Effector memory CD8-positive, alpha-beta T cell (primary cell): Measurements from ENCODE around the gene MAT2B.
A peak's percentile ranks its signal among the peaks of the same experiment; 100 is the strongest.
"Not testable (repeated sequence)": the region's sequence is repeated elsewhere in the genome, so short reads cannot be mapped to it uniquely, and the experiment has no call there.

Experiments used
- ATAC-seq: fragments of 150-1000 bp; cut with Tn5 transposase; replicated peaks from 2 replicates; pipeline ENCODE4 v1.10.0; 2021; ENCODE audit warnings: mild to moderate bottlenecking, moderate library complexity
- DNase-seq, 3 experiments: peaks; one replicate each; pipeline ENCODE4 v3.0.0; 2021
- H3K27ac Mint-ChIP-seq, 2 donors: one replicate each; pipeline ENCODE4 v1.8.0; 2022; ENCODE audit warnings: mild to moderate bottlenecking in 2 of 2, mixed read lengths in 2 of 2, moderate library complexity in 2 of 2
- H3K27me3 Mint-ChIP-seq, 2 donors: one replicate each; pipeline ENCODE4 v1.8.0; 2022; ENCODE audit warnings: mixed read lengths in 2 of 2
- H3K36me3 Mint-ChIP-seq: one replicate; pipeline ENCODE4 v1.8.0; 2022; ENCODE audit warnings: mild to moderate bottlenecking, moderate library complexity, mixed read lengths; ENCODE audit not compliant: insufficient read depth
- H3K4me1 Mint-ChIP-seq, 2 donors: one replicate each; pipeline ENCODE4 v1.8.0; 2022; ENCODE audit warnings: low read depth in 2 of 2, mixed read lengths in 2 of 2
- H3K4me3 Mint-ChIP-seq, 2 donors: one replicate each; pipeline ENCODE4 v1.8.0; 2022; ENCODE audit warnings: mild to moderate bottlenecking in 2 of 2, mixed read lengths in 2 of 2, moderate library complexity in 2 of 2
- H3K9me3 Mint-ChIP-seq, 2 donors: one replicate each; pipeline ENCODE4 v1.8.0; 2022; ENCODE audit warnings: mixed read lengths in 2 of 2

The MAT2B gene

DNA sequence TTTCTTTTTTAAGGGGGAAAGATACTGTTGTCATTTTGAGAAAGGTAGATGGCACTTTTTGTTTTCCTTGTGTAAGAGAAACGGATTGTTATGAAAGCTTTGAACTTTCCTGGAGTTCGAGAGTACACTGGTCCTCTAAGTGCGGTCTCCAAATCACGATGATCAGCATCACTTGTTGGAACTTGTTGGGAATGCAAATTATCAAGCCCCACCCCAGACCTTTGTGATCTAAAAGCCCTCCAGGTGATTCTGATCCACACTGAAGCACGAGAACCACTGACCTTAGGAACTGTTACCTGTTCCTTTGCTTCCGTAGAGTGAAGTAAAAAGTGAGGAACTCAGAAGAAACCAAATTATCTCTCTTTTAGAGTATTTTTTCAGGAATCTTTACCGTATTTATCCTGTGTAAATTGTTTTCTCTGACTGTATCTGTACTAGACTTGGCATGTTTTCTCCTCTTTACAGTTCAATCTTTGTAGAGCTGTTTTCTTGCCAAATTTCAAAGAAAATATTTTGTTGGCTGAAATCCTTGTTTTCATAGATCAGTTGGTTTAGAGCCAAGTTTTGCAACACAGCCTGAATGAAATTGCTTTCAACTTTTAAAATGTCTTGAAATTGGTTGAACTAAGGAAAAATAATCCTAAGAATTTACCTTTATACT is 4.0 kb downstream of the MAT2B start:
- H3K27ac Mint-ChIP-seq: peak overlapping the region; percentile 99
- H3K9me3 Mint-ChIP-seq: no peaks in the 10 kb centered on the region
- peaks cover 74% of the 10 kb centered on the region for H3K36me3 Mint-ChIP-seq
- H3K27me3 Mint-ChIP-seq: no peaks in the 10 kb centered on the region
- DNase-seq (no peak), ATAC-seq (no peak)
- H3K4me1 Mint-ChIP-seq: peaks cover 43 to 53% of the 10 kb centered on the region in 2 donors
- peak overlapping the region; percentile 80 to 94 for H3K4me3 Mint-ChIP-seq

DNA sequence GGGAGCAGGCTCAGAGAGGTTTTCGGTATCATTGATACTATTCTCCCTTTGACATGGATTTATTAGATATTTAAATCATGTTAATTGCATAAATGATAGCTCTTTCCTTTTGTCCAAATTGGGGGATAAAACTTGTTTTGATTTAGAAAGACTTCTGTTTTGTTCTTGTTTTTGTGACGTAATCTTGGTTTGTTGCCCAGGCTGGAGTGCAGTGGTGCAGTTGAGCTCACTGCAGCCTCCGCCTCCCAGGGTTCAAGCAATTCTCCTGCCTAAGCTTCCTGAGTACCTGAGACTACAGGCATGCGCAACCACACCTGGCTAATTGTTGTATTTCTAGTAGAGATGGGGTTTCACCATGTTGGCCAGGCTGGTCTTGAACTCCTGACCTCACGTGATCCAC is 7.1 kb downstream of the MAT2B start:
- H3K36me3 Mint-ChIP-seq: peaks cover 79% of the 10 kb centered on the region
- H3K27me3 Mint-ChIP-seq: no peaks in the 10 kb centered on the region
- ATAC-seq (no peak), DNase-seq (no peak)
- peak overlapping the region; percentile 43 to 58 for H3K4me3 Mint-ChIP-seq
- H3K27ac Mint-ChIP-seq: peak overlapping the region; percentile 71 to 77
- H3K4me1 Mint-ChIP-seq: peaks cover 34 to 50% of the 10 kb centered on the region in 2 donors
- no peaks in the 10 kb centered on the region for H3K9me3 Mint-ChIP-seq

DNA sequence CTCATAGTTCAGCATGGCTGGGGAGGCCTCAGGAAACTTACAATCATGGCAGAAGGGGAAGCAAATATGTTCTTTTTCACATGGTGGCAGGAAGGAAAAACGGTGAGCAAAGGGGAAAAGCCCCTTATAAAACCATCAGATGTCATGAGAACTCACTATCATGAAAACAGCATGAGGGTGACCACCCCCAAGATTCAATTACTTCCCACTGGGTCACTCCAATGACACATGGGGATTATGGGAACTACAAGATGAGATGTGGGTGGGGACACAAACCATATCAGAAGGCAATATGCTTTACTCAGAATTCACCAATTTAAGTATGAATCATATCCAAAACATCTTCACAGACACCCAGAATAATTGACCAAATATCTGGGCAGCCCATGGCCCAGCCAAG is 19.7 kb downstream of the MAT2B start:
- Mint-ChIP-seq H3K36me3 (peaks cover 19% of the 10 kb centered on the region), H3K4me3 (no peak overlapping the region), H3K4me1 (peaks cover 0 to 4% of the 10 kb centered on the region in 2 donors), H3K27me3 (no peaks in the 10 kb centered on the region), H3K27ac (no peak overlapping the region), H3K9me3 (no peaks in the 10 kb centered on the region)
- DNase-seq: no peak
- ATAC-seq: no peak

DNA sequence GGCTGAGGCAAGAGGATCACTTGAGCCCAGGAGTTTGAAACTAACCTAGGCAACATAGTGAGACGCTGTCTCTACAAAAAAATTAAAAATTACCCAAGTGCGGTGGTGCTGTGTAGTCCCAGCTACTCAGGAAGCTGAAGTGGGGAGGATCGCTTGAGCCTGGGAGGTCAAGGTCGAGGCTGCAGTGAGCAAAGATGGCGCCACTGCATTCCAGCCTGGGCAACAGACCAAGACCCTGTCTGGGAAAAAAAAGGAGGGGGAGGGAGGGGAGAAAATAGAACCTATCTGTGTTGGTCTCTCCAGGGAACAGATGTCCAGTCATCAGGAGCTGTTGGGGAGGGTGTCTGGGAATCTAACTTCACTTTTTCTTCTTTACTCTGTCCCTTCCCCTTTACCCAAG is 24.3 kb downstream of the MAT2B start:
- ATAC-seq: no peak
- Mint-ChIP-seq H3K9me3 (no peaks in the 10 kb centered on the region), H3K4me1 (no peaks in the 10 kb centered on the region), H3K36me3 (no peaks in the 10 kb centered on the region), H3K27me3 (peaks cover 11 to 12% of the 10 kb centered on the region in 2 donors), H3K27ac (no peak overlapping the region), H3K4me3 (no peak overlapping the region)
- DNase-seq: no peak

GRCh38 chr5:163531272-163531671 is 25.9 kb downstream of the MAT2B start:
- Mint-ChIP-seq H3K9me3 (no peaks in the 10 kb centered on the region), H3K4me1 (peaks cover 0 to 3% of the 10 kb centered on the region in 2 donors), H3K27ac (no peak overlapping the region), H3K36me3 (no peaks in the 10 kb centered on the region), H3K27me3 (peaks cover 13 to 17% of the 10 kb centered on the region in 2 donors), H3K4me3 (no peak overlapping the region)
- ATAC-seq (no peak), DNase-seq (no peak)

- H3K27ac Mint-ChIP-seq: no peak overlapping the region
- peaks cover 18 to 25% of the 10 kb centered on the region in 2 donors for H3K27me3 Mint-ChIP-seq
- DNase-seq: no peak
- peaks cover 0 to 3% of the 10 kb centered on the region in 2 donors for H3K4me1 Mint-ChIP-seq
- no peaks in the 10 kb centered on the region for H3K9me3 Mint-ChIP-seq
- no peak overlapping the region for H3K4me3 Mint-ChIP-seq
- ATAC-seq: no peak
- H3K36me3 Mint-ChIP-seq: no peaks in the 10 kb centered on the region
Measured at GRCh38 chr5:163532171-163533084, 27.0 kb downstream of the MAT2B start.

GRCh38 chr5:163533223-163533622 is 27.8 kb downstream of the MAT2B start:
- Mint-ChIP-seq H3K9me3 (no peaks in the 10 kb centered on the region), H3K4me3 (no peak overlapping the region), H3K4me1 (peaks cover 0 to 3% of the 10 kb centered on the region in 2 donors), H3K27me3 (peaks cover 24 to 30% of the 10 kb centered on the region in 2 donors), H3K27ac (no peak overlapping the region), H3K36me3 (no peaks in the 10 kb centered on the region)
- ATAC-seq: no peak
- DNase-seq: no peak

- H3K4me1 Mint-ChIP-seq: peaks cover 0 to 3% of the 10 kb centered on the region in 2 donors
- H3K9me3 Mint-ChIP-seq: no peaks in the 10 kb centered on the region
- no peak for DNase-seq
- no peak for ATAC-seq
- no peak overlapping the region for H3K4me3 Mint-ChIP-seq
- H3K27me3 Mint-ChIP-seq: peaks cover 24 to 36% of the 10 kb centered on the region in 2 donors
- H3K36me3 Mint-ChIP-seq: no peaks in the 10 kb centered on the region
- H3K27ac Mint-ChIP-seq: no peak overlapping the region
Measured at GRCh38 chr5:163534492-163535094, 29.2 kb downstream of the MAT2B start.

- ATAC-seq (no peak), DNase-seq (no peak)
- H3K27ac Mint-ChIP-seq: no peak overlapping the region
- H3K36me3 Mint-ChIP-seq: no peaks in the 10 kb centered on the region
- peaks cover 0 to 3% of the 10 kb centered on the region in 2 donors for H3K4me1 Mint-ChIP-seq
- H3K27me3 Mint-ChIP-seq: peaks cover 24 to 36% of the 10 kb centered on the region in 2 donors
- no peak overlapping the region for H3K4me3 Mint-ChIP-seq
- no peaks in the 10 kb centered on the region for H3K9me3 Mint-ChIP-seq
Measured at GRCh38 chr5:163535290-163535689, 29.9 kb downstream of the MAT2B start.

DNA sequence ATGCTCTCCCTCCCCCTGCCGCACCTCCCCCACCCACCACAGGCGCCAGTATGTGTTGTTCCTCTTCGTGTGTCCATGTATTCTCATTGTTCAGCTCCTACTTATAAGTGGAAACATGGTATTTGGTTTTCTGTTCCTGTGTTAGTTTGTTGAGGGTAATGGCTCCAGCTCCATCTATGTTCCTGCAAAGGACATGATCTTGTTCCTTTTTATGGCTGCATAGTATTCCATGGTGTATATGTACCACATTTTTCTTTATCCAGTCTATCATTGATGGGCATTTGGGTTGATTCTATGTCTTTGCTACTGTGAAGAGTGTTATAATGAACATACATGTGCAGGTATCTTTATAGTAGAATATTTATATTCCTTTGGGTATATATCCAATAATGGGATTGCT is 31.0 kb downstream of the MAT2B start:
- H3K36me3 Mint-ChIP-seq, H3K27ac Mint-ChIP-seq, DNase-seq, H3K4me3 Mint-ChIP-seq, H3K9me3 Mint-ChIP-seq, ATAC-seq, H3K4me1 Mint-ChIP-seq: not testable (repeated sequence)
- peaks cover 36% of the 10 kb centered on the region in 2 donors for H3K27me3 Mint-ChIP-seq

DNA sequence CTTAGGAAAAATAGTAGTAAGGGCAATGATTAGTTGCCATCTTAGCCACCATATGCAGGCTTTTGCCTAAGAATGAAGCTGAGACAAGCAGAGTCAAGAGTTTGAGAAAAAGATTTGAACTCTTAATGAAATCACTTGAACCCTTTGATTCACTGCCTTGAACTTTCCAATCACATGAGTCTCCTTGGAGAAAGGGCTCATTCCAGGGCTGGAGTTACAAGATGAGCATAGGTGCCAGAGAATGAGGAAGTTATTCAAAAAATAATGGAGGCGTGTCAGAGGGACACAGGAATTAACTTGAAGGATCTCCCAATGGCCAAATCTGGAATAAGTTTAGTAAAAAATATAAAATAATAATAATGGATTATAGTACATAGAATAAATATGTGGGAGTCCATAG is 35.3 kb downstream of the MAT2B start:
- ATAC-seq (no peak), DNase-seq (no peak)
- Mint-ChIP-seq H3K4me1 (no peaks in the 10 kb centered on the region), H3K4me3 (no peak overlapping the region), H3K9me3 (no peaks in the 10 kb centered on the region), H3K36me3 (no peaks in the 10 kb centered on the region), H3K27ac (no peak overlapping the region), H3K27me3 (peaks cover 20 to 29% of the 10 kb centered on the region in 2 donors)

- Mint-ChIP-seq H3K4me1 (no peaks in the 10 kb centered on the region), H3K36me3 (no peaks in the 10 kb centered on the region), H3K9me3 (no peaks in the 10 kb centered on the region), H3K27me3 (peaks cover 22 to 26% of the 10 kb centered on the region in 2 donors), H3K4me3 (no peak overlapping the region), H3K27ac (no peak overlapping the region)
- ATAC-seq (no peak), DNase-seq (no peak)
Measured at GRCh38 chr5:163542771-163543170, 37.4 kb downstream of the MAT2B start.

DNA sequence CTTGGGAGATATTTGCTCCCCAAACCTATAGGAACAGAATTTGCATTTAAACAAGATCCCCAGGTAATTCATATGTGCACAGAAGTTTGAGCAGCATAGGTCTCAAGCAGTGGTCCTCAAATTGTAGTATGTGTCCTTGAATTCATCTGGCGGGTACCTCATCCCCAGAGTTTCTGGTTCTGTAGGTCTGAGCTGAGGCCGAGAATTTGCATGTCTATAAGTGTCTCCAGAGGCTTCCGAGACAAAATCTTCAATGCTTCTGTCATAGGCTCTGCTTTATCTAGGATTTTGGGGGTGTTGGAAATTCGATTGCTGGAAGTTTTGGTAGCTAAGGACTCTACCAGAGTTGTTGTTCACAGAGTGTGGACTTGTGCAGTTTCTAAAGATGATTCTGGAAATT is 38.6 kb downstream of the MAT2B start:
- ATAC-seq (no peak), DNase-seq (no peak)
- Mint-ChIP-seq H3K36me3 (no peaks in the 10 kb centered on the region), H3K9me3 (no peaks in the 10 kb centered on the region), H3K27me3 (peaks cover 18 to 20% of the 10 kb centered on the region in 2 donors), H3K4me1 (peaks cover 0 to 2% of the 10 kb centered on the region in 2 donors), H3K4me3 (no peak overlapping the region), H3K27ac (no peak overlapping the region)
